Memory B cell (primary cell): ENCODE measurements around the gene SYCE3.

Experiments
- ATAC-seq: fragments of 150-1000 bp; cut with Tn5 transposase; 2 replicates; pipeline ENCODE4 v1.10.0; 2021; ENCODE audit warnings: low read depth, mild to moderate bottlenecking, moderate library complexity
- DNase-seq, 2 donors: peaks; one replicate each; pipeline ENCODE4 v3.0.0; 2022; ENCODE audit warnings: low spot score in 2 of 2
- H3K27ac Mint-ChIP-seq: one replicate; pipeline ENCODE4 v1.8.0; 2022; ENCODE audit warnings: mild to moderate bottlenecking, moderate library complexity, mixed read lengths
- H3K27me3 Mint-ChIP-seq: one replicate; pipeline ENCODE4 v1.8.0; 2022; ENCODE audit warnings: mixed read lengths
- H3K36me3 Mint-ChIP-seq: one replicate; pipeline ENCODE4 v1.8.0; 2022; ENCODE audit warnings: mild to moderate bottlenecking, mixed read lengths
- H3K4me1 Mint-ChIP-seq: one replicate; pipeline ENCODE4 v1.8.0; 2022; ENCODE audit warnings: mixed read lengths
- H3K4me3 Mint-ChIP-seq: one replicate; pipeline ENCODE4 v1.8.0; 2022; ENCODE audit warnings: mild to moderate bottlenecking, moderate library complexity, mixed read lengths
- H3K9me3 Mint-ChIP-seq: one replicate; pipeline ENCODE4 v1.8.0; 2022; ENCODE audit warnings: mixed read lengths

Gene SYCE3

DNA sequence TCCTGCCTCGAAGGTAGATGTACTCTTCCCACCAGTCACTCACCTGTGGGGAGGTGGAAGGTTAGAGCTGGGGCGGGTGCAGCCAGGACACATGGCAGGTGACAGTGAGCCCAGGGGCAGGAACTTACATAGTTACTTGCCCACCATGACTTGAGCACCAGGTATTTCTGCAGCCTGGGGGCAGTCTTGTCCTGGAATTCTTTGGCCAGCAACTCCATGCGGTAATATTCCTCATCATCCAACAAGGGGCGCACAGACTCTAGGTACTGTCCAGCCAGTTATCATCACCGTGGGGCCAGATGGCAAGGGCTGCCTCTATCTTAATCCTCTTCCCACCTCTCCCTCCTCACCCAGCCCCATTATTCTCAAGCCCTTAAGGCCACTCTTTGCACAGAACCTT, 13.4 kb upstream of the SYCE3 start:
- Mint-ChIP-seq H3K9me3 (no peaks in the 10 kb centered on the region), H3K36me3 (peaks cover 10% of the 10 kb centered on the region), H3K4me3 (no peak overlapping the region), H3K27ac (no peak overlapping the region), H3K4me1 (peaks cover 6% of the 10 kb centered on the region), H3K27me3 (no peaks in the 10 kb centered on the region)
- DNase-seq (no peak), ATAC-seq (no peak)

DNA sequence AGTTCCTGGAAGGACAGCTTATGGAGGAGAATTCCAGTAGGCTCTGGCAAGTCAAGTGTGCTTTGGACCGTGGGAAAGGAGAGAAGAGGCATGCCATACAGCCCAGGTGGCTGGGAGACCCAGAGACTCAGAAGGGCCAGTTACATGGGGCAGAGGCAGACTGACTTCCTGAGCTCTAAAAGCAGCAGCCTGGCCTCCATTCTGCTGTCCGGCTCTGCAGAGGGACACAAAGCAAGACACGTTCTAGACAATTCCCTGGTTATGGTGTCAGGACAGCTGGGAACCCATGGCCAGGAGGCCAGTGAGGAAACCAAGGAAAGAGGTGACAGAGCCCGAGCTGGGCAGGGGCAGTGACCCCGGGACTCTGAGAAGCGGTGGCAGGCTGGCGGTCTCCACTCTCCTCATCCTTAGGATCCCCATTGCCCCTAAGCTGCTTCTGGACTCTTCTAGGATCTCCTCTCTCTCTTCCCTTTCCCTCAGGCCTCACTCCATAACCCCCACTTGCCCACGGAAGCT, 12.8 kb upstream of the SYCE3 start:
- peaks cover 10% of the 10 kb centered on the region for H3K36me3 Mint-ChIP-seq
- no peaks in the 10 kb centered on the region for H3K9me3 Mint-ChIP-seq
- peaks cover 10% of the 10 kb centered on the region for H3K4me1 Mint-ChIP-seq
- no peak for DNase-seq
- no peak overlapping the region for H3K4me3 Mint-ChIP-seq
- no peak for ATAC-seq
- no peaks in the 10 kb centered on the region for H3K27me3 Mint-ChIP-seq
- H3K27ac Mint-ChIP-seq: no peak overlapping the region

DNA sequence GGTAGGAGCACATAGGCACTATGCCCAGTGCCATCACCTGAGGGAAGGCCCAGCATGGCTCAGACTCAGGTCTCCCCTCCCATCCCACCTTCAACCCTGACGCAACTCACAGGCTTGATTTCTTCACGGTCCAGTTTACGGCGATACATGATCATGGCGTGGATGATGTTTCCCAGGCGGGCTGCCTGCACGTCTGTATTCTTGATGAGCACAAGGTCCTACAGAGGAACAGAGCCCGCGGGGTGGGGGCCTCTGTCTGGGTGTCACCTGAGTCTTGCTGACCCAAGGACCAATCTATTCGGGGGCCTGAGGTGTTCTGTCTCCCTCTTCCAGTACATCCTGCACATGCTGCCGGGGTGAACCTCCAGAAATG, 11.7 kb upstream of the SYCE3 start:
- peaks cover 13% of the 10 kb centered on the region for H3K4me1 Mint-ChIP-seq
- H3K36me3 Mint-ChIP-seq: peaks cover 12% of the 10 kb centered on the region
- DNase-seq: no peak
- no peak overlapping the region for H3K27ac Mint-ChIP-seq
- no peaks in the 10 kb centered on the region for H3K27me3 Mint-ChIP-seq
- H3K4me3 Mint-ChIP-seq: no peak overlapping the region
- no peak for ATAC-seq
- H3K9me3 Mint-ChIP-seq: no peaks in the 10 kb centered on the region

DNA sequence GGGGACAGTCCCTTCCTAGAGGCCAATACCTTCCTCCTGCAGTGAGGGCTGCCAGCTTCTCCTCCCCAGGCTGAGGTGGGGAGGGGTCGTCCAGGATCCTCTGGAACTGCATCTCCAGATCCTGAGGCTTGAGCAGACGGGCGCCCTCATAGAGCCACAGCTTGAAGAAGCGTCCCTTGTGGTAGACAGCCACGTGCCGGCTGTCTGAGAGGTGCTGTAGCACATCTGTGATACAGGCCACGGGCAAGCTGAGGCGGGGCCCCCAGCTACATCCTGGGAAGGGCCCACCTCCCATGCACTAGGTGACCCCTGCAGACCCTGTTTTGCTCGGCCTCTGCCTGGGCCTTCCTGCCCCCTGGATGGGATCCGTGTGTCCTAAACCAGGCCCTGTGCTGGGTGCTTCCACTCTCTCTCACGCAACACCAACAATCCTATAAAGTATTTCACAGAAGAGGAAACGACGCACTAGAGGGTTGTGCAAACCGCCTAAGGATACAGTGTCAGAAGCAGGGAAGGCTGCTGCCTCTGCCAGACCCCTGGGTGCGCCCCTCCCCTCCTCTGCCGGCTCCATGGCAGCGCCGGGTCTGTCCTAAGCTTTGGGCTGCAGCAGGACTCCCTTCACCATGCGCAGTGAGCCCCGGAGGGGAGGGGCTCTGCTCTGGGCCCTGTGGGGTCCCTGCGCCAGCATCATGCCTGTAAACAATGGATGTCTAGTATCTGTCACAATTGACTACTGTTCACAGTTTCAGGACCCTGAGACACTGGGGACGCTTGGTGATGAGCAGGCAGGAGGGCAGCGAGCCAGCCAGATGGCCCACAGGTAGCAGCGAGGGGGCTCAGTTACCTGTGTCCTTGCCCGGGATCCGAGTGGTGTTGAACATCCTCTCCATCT, 11.0 kb upstream of the SYCE3 start:
- no peak for DNase-seq
- Mint-ChIP-seq H3K27ac (no peak overlapping the region), H3K27me3 (no peaks in the 10 kb centered on the region), H3K4me1 (peaks cover 13% of the 10 kb centered on the region), H3K36me3 (peaks cover 12% of the 10 kb centered on the region), H3K4me3 (no peak overlapping the region), H3K9me3 (no peaks in the 10 kb centered on the region)
- no peak for ATAC-seq

DNA sequence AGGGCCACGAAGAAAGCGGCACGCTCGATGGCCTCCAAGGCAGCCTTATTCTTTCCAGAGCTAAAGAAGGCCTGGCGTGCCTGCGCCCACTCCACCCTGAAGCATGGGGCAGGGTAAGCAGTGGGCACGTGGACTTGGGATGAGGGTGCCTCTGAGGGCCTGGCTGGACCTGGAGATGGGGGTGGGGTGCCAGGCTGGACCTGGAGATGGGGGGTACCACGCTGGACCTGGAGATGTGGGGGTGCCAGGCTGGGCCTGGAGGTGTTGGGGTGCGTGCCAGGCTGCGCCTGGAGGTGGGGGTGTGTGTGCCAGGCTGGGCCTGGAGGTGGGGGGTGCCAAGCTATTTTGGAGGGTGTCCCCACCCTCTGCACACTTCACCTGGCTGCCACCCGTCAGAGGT, 10.2 kb upstream of the SYCE3 start:
- ATAC-seq (no peak), DNase-seq (no peak)
- Mint-ChIP-seq H3K36me3 (peaks cover 12% of the 10 kb centered on the region), H3K27me3 (no peaks in the 10 kb centered on the region), H3K27ac (no peak overlapping the region), H3K4me1 (peaks cover 13% of the 10 kb centered on the region), H3K9me3 (no peaks in the 10 kb centered on the region), H3K4me3 (no peak overlapping the region)

DNA sequence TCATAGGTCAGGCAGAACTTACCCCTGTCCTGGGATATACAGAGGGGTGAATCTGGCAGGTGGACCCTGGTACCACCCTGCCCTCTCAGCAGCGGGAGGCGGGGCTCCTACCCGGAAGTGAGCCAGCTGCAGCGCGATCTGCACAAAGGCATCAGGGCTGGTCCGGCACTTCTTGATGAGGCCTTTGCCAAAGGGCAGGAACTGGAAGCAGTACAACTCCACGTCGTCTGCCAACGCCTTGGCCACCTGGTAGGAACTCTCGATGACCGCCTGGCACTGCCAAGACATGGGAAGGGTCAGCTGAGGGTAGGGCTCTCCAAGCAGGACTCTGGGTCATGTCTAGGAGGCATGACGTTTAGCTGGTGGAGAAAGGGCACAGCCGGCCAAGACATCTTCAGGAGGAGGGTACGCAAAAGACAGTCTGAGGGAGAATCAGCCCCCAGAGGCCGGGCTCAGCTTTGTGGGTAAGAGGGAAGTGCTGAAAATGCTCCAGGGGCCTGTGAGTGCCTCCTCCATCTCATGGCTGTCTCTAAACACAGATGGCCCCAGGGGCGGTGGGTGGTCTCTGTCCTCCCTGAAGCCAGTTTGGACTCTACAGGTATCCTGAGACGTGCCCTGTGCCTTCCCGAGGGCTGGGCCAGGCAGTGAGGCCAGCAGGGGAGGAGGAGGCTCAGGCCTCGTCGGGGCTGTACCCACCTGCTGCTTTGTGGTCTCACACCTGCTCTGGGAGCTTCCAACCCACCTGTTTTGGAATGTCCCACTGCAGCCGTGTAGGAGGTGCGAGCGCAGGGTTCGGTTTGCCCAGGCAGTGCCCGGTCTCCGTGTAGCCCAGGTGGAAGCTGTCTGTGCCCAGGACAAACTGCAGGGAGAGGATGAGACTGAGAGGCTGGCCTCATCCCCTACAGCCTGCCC, 8.8 kb upstream of the SYCE3 start:
- H3K9me3 Mint-ChIP-seq: no peaks in the 10 kb centered on the region
- H3K27me3 Mint-ChIP-seq: no peaks in the 10 kb centered on the region
- no peak for DNase-seq
- peaks cover 11% of the 10 kb centered on the region for H3K4me1 Mint-ChIP-seq
- H3K36me3 Mint-ChIP-seq: peaks cover 11% of the 10 kb centered on the region
- no peak for ATAC-seq
- H3K4me3 Mint-ChIP-seq: no peak overlapping the region
- H3K27ac Mint-ChIP-seq: no peak overlapping the region

DNA sequence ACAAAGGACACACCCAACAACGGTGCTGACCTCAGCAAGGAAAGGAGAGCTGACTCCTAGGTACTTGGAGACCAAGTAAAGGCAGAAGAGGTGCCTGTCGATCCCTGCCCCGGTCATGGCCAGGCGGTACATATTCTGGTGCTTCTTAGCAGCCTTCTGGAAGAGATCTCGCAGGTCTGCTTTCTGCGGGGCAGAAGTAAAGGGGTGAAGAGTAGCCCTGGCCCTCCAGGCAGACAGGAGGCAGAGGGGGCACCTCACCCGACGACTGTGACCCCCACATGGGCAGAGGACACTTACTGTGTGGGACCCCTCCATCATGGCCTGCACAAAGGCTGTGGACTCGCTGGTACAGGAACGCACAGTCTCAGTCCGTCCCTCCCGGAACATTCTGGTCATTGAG, 8.1 kb upstream of the SYCE3 start:
- DNase-seq: no peak
- H3K4me3 Mint-ChIP-seq: no peak overlapping the region
- H3K36me3 Mint-ChIP-seq: peaks cover 11% of the 10 kb centered on the region
- H3K4me1 Mint-ChIP-seq: peaks cover 11% of the 10 kb centered on the region
- no peak overlapping the region for H3K27ac Mint-ChIP-seq
- H3K9me3 Mint-ChIP-seq: no peaks in the 10 kb centered on the region
- no peaks in the 10 kb centered on the region for H3K27me3 Mint-ChIP-seq
- ATAC-seq: no peak

DNA sequence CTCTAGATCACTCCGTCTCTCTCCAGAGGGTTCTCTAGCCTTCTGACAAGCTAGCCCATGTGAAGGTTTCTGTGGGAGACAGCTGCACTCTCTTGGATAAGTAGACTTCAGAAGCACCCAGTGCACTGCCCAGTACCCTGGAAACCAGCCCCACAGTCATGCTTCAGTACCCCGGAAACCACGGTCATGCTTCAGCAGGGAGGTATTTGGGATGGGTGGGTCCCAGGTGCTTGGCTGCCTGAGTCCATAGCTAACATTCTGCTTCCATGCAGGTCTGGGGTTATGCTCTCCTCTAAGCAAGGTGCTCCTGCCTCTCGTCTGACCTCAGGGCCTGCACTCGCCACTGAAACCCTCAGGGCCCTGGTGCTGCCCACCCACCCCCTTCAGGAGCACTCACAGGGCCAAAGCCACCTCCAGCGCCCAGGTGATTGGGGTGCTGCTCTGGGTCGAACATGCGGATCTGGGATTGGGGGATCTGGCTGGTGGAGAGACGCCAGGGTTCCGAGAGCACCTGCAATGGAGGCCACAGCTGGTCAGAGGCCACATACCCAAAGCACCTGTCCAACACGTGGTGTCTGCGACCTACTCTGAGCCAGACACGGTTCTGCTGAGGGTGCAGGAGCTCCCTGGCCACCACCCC, 7.3 kb upstream of the SYCE3 start:
- Mint-ChIP-seq H3K36me3 (peaks cover 9% of the 10 kb centered on the region), H3K27ac (no peak overlapping the region), H3K27me3 (no peaks in the 10 kb centered on the region)

DNA sequence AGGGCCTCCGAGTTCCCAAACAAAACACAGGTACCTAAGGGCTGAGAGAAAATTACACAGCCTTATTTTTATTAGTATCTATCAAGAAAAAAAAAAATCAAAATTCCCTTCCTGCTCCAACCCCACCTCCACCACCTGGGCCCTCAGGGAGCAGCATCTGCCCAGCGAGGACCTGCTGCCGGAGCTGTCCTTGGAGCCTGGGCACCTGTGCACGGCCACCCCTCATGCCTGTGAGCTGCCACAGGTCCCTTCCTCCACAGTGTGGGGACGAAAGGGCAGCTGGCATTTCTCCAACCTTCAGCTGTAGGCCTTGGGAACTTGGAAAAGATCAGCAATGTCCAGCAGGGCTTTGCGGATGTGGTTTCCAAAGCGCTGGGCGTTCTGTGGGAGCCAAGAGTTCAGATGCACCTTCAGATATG, 6.3 kb upstream of the SYCE3 start:
- H3K36me3 Mint-ChIP-seq: peaks cover 9% of the 10 kb centered on the region
- no peak overlapping the region for H3K4me3 Mint-ChIP-seq
- no peaks in the 10 kb centered on the region for H3K9me3 Mint-ChIP-seq
- H3K4me1 Mint-ChIP-seq: peaks cover 11% of the 10 kb centered on the region
- DNase-seq (no peak), ATAC-seq (no peak)
- H3K27me3 Mint-ChIP-seq: no peaks in the 10 kb centered on the region
- no peak overlapping the region for H3K27ac Mint-ChIP-seq

More for the DNA sequence above, 7.3 kb upstream of the SYCE3 start:
- Mint-ChIP-seq H3K9me3 (no peaks in the 10 kb centered on the region), H3K4me3 (no peak overlapping the region), H3K4me1 (peaks cover 11% of the 10 kb centered on the region)
- no peak for ATAC-seq
- no peak for DNase-seq

DNA sequence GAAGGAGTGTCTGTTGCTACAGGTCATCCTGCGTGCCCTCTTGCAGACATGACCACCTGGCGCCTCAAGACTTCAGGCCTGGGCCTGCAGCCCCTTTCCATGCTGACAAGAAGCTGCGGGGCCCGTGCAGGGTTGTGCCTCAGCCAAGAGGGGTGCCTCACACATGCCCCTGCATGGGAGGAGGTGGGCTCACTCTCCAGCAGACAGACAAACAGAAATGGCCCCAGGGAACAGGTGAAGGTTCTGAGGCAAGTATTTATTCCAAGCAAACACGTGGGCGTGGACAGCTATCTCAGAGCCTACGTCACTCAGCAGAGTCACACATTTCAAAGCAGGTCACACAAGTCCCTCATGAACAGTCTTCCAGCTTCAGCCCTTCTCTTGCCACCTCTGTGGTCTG, 5.9 kb upstream of the SYCE3 start:
- Mint-ChIP-seq H3K36me3 (peaks cover 9% of the 10 kb centered on the region), H3K27me3 (no peaks in the 10 kb centered on the region), H3K27ac (no peak overlapping the region), H3K9me3 (no peaks in the 10 kb centered on the region), H3K4me1 (peaks cover 11% of the 10 kb centered on the region), H3K4me3 (no peak overlapping the region)
- ATAC-seq (no peak), DNase-seq (no peak)

DNA sequence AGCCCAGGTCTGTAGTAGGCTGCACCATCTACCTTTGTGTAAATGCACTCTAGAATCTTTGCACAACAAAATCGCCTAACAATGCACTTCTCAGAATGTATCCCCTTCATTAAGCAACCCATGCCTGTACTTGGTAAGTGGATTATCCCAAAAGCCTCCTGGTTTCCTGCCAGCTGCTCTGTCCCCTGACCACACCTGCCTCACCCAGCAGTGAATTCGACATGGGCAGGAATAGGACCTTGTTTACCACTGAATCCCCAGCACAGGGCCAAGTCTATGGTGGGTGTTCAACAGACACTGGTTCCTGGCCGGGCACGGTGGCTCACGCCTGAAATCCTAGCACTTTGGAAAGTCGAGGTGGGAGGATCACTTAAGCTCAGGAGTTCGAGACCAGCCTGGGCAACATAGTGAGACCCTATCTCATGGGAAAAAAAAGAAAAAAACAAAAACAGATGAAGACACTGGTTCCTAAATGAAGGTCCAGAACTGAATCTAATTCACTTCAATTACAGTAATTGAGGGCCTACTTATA, 5.1 kb upstream of the SYCE3 start:
- DNase-seq (no peak), ATAC-seq (no peak)
- no peak overlapping the region for H3K27ac Mint-ChIP-seq
- H3K36me3 Mint-ChIP-seq: peaks cover 7% of the 10 kb centered on the region
- no peaks in the 10 kb centered on the region for H3K27me3 Mint-ChIP-seq
- H3K4me1 Mint-ChIP-seq: peaks cover 18% of the 10 kb centered on the region
- H3K9me3 Mint-ChIP-seq: no peaks in the 10 kb centered on the region
- H3K4me3 Mint-ChIP-seq: no peak overlapping the region

DNA sequence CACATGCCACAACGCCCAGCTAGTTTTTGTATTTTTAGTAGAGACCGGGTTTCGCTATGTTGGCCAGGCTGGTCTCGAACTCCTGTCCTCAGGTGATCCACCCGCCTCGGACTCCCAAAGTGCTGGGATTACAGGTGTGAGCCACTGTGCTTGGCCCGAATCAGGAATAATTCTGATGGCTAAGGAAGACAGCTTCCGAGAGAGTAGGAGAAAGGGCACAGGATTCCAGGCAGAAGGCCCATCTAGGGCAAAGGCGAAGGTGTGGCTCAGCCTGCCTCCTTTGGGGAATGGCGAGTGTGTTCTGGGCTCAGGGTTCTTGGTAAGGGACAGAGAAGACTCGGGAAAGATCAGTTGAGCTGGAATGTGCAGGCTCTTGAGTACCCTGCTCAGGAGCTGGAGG, 1.6 kb upstream of the SYCE3 start:
- ATAC-seq (no peak), DNase-seq (no peak)
- Mint-ChIP-seq H3K4me1 (peaks cover 16% of the 10 kb centered on the region), H3K27me3 (no peaks in the 10 kb centered on the region), H3K4me3 (no peak overlapping the region), H3K36me3 (no peaks in the 10 kb centered on the region), H3K27ac (no peak overlapping the region), H3K9me3 (no peaks in the 10 kb centered on the region)

DNA sequence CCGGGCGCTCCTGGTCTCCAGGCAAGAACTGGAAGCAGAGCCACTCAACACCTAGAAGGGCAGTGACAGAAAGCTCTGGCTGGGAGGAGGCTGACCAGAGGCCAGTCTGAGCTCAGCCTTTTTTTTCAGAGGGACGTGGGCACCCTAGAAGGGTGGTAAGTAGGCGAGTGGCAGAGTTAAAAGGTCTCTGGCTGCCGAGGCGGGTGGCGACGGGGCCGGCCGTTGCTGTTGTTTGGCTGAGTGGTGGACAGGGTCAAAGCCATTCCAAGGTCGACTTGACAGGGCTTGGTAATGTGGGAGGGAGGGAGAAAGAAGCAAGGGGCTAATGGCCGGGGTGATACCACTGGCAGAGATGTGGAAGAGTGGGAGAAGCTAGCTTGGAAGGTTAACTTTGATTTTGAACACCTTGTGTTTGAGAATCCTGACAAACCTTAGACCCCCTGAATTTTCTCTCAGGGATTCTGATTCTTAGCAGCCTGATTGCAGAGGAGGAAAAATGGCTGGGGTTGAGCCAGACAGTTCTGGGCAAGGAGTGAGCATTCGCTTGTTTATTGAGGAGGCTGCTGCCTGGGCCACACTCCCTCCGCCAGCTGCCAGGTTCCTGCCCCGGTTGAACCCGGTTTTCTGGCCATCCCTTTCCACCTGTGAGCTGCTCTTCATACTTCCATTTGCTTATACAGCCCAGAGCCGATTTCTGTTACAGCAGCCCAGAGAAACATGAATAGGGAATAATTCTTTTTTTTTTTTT, 868 bp upstream of the SYCE3 start:
- Mint-ChIP-seq H3K36me3 (no peaks in the 10 kb centered on the region), H3K9me3 (no peaks in the 10 kb centered on the region), H3K4me1 (peaks cover 16% of the 10 kb centered on the region), H3K27me3 (no peaks in the 10 kb centered on the region), H3K4me3 (peak overlapping the region; percentile 89), H3K27ac (peak overlapping the region; percentile 85)
- no peak for ATAC-seq
- no peak for DNase-seq
